ENCODE results near the gene ACTL8.

GRCh38 chr1:17739050-17739449, 16.1 kb upstream of the ACTL8 start:
- TF ChIP-seq CTCF (IDR thresholded peaks at IDR 0.05) (no peak), EZH2phosphoT487 (IDR thresholded peaks at IDR 0.05) (no peak)

All from neural progenitor cell (in vitro differentiated cells).